HG03039 (cell line): ENCODE measurements around the gene ARHGAP24.
"Not testable (repeated sequence)": the region's sequence is repeated elsewhere in the genome, so short reads cannot be mapped to it uniquely, and the experiment has no call there.

Experiments
- ATAC-seq: cut with Tn5 transposase; IDR thresholded peaks from one replicate; pipeline ENCODE4 v1.9.1; 2021; ENCODE audit warnings: mild to moderate bottlenecking, moderate library complexity; ENCODE audit not compliant: unreplicated experiment

The ARHGAP24 gene

GRCh38 chr4:85836588-85837438 lies 361.9 kb downstream of the ARHGAP24 start:
- ATAC-seq, result no peak

- no peak for ATAC-seq
Observed at GRCh38 chr4:85837439-85837733, 362.4 kb downstream of the ARHGAP24 start.

- not testable (repeated sequence) for ATAC-seq
Observed at GRCh38 chr4:85839981-85840451, 365.1 kb downstream of the ARHGAP24 start.

- no peak for ATAC-seq
Observed at GRCh38 chr4:85842540-85842939, 367.6 kb downstream of the ARHGAP24 start.

GRCh38 chr4:85853740-85854139 lies 378.8 kb downstream of the ARHGAP24 start:
- not testable (repeated sequence) for ATAC-seq

- no peak for ATAC-seq
Observed at GRCh38 chr4:85854546-85854945, 379.6 kb downstream of the ARHGAP24 start.

- no peak for ATAC-seq
Observed at GRCh38 chr4:85860066-85860740, 385.3 kb downstream of the ARHGAP24 start.

- no peak for ATAC-seq
Observed at GRCh38 chr4:85861064-85861765, 386.3 kb downstream of the ARHGAP24 start.

- no peak for ATAC-seq
Observed at GRCh38 chr4:85862896-85863295, 387.9 kb downstream of the ARHGAP24 start.

- ATAC-seq, result no peak
Observed at GRCh38 chr4:85864259-85865205, 389.6 kb downstream of the ARHGAP24 start.

GRCh38 chr4:85865256-85865655 lies 390.3 kb downstream of the ARHGAP24 start:
- ATAC-seq, result no peak

GRCh38 chr4:85866508-85866907 lies 391.6 kb downstream of the ARHGAP24 start:
- ATAC-seq, result no peak

GRCh38 chr4:85867271-85867670 lies 392.3 kb downstream of the ARHGAP24 start:
- ATAC-seq, result no peak

GRCh38 chr4:85869181-85869580 lies 394.2 kb downstream of the ARHGAP24 start:
- no peak for ATAC-seq

- ATAC-seq, result no peak
Observed at GRCh38 chr4:85870298-85871083, 395.5 kb downstream of the ARHGAP24 start.

GRCh38 chr4:85873566-85873965 lies 398.6 kb downstream of the ARHGAP24 start:
- ATAC-seq, result no peak

GRCh38 chr4:85879518-85879917 lies 404.6 kb downstream of the ARHGAP24 start:
- ATAC-seq, result no peak

GRCh38 chr4:85883180-85883579 lies 408.2 kb downstream of the ARHGAP24 start:
- no peak for ATAC-seq

- ATAC-seq, result no peak
Observed at GRCh38 chr4:85884251-85884650, 409.3 kb downstream of the ARHGAP24 start.

GRCh38 chr4:85886665-85887064 lies 411.7 kb downstream of the ARHGAP24 start:
- ATAC-seq, result no peak
